ENCODE measurements around the gene LPIN2.

The LPIN2 gene

DNA sequence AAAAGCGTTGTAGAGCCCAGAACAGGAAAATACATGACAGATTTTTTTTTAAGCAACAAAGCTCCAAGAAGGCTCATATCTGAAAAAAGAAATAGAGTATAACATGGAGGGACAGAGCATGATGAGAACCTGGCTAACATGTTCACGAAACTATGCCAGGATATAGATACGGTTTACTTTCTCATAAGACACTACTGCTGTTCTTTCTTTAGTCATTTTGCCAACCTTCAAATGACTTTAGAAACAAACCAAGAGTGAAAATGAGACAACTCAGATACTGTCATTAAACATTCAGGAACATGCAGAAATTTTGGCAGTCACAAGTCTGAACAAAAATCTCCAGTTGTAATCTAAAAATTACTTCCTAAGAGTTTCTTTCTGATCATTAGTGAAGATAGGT is 14.3 kb downstream of the LPIN2 start:
- DNase-seq: no peak

GRCh38 chr18:2997846-2998564 is 14.9 kb downstream of the LPIN2 start:
- DNase-seq: no peak

DNA sequence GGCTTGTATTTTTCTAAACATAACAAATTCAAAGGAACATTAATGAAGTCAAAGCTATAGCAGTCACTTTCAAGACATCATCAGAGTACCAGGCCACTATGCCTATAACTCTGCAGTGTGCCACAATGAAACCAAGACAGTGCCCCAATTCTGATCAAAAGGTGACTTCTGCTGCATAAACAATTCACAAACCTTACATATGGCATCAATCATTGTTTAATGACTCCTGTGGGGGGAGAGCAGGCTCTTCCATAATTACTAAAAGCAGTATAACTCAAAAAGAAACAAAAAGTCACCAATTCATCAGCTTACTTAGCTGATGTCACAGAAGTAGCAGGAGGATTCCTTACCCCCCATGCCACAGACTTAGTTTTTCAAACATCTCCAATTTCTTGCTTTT is 15.5 kb downstream of the LPIN2 start:
- DNase-seq: no peak

- DNase-seq: peak; percentile 67 to 72
Observed at GRCh38 chr18:2994603-2995432, 18.1 kb downstream of the LPIN2 start.

GRCh38 chr18:2994020-2994589 is 18.8 kb downstream of the LPIN2 start:
- no peak for DNase-seq

- no peak for DNase-seq
Observed at GRCh38 chr18:2992995-2993877, 19.7 kb downstream of the LPIN2 start.

GRCh38 chr18:2990956-2991640 is 21.8 kb downstream of the LPIN2 start:
- no peak for DNase-seq

- DNase-seq: no peak
Observed at GRCh38 chr18:2987876-2988790, 24.8 kb downstream of the LPIN2 start.

DNA sequence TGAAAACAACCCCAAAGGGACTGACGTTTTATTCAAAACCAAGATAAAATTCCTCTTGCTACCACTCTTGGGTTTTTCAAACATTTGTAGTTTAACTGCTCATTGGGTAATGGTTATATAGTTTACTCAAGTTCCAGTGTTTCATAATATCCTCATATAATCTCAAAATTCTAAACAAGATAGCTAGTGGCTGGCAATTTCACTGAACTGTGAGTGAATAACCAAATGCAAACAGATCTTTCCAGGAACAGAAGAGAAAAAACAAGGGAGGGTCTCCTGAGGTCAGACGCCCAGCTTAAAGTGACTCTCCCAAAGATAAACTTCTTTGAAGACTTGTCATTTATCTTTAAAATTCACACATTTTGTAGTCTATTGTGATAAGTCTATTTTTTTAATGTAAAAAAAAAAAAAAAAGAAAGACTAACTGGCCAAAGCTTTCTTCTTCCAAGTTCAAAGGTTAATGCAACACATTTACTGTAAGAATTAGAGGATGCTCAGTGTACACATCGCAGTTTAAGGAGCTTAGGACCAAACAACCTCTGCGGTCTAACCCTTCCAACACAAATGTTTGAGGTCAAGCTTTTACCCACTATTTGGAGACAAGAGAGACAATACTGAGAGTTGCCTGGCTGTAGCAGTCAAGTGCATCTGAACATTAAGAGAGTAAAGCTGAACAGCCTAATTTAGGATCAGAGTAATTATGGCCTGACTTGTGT is 26.6 kb downstream of the LPIN2 start:
- no peak for DNase-seq

DNA sequence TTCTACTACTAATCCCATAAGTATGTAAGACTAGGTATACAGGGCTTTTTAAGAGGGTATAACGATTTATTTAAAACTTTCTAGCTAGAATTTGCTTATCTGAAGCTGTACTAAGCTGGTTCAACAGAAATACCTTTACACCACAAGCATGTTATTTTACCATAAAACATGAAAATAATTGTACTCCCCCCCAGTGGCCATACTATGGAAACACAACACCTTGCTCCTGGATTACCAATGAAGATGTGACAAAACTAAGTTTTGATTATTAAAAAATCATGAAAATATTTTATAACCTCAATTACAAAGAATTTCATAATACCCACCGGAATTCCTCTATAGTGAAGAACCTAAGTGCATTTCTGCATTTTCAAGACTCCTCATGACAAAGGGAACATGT is 27.3 kb downstream of the LPIN2 start:
- DNase-seq: peak in 1 of 2 donors; percentile 45

DNA sequence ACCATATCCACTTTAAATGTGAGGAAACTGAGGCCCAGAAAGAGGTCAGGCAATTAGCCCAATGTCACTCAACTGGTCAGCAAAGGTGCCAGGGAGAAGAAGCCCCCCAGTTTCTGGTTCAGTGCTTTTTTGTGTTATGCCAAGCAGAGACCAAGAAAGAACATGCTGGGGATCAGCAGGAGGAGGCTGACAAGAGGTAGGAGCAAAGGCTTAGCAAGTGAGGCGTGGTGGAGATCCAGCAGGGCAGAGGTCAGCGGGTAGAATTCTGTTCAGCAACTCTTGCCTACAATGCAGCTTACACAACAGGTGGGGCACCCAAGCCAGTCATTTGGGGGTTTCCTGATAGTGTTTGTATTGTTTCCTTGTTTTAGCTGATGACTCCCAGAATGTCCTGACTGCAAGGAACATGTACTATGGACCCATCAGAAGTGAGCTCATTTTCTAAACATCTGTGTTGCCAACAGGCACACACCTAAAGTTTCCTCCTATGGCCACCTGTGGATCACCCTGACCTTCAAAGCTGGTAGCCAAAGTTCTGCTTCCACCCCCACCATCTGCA is 28.2 kb downstream of the LPIN2 start:
- DNase-seq: no peak

GRCh38 chr18:2984091-2984490 is 28.9 kb downstream of the LPIN2 start:
- no peak for DNase-seq

GRCh38 chr18:2983296-2983695 is 29.6 kb downstream of the LPIN2 start:
- no peak for DNase-seq

GRCh38 chr18:2982452-2983269 is 30.3 kb downstream of the LPIN2 start:
- DNase-seq: no peak

- DNase-seq: no peak
Observed at GRCh38 chr18:2982022-2982421, 30.9 kb downstream of the LPIN2 start.

- no peak for DNase-seq
Observed at GRCh38 chr18:2981212-2981728, 31.7 kb downstream of the LPIN2 start.

- DNase-seq: no peak
Observed at GRCh38 chr18:2979871-2980790, 32.8 kb downstream of the LPIN2 start.

- no peak for DNase-seq
Observed at GRCh38 chr18:2979129-2979528, 33.8 kb downstream of the LPIN2 start.

All from activated CD4-positive, alpha-beta T cell treated with anti-CD3 and anti-CD28 coated beads for 4 hours (primary cell).